GM23248 (cell line): ENCODE data around the gene MYRF. TPM values are rescaled to one million over a fixed set of nuclear protein-coding genes. Genes with fewer than 3 reads are reported as not detected.

Experiments used
- DNase-seq: peaks from one replicate; pipeline ENCODE4 v3.0.0-alpha.2; 2015
- H2AFZ ChIP-seq: fragments of 200-600 bp; sonication (generic); 2 replicates; pipeline ENCODE4 v1.6.1; 2016; ENCODE audit warnings: antibody characterized with exemption
- H3F3A ChIP-seq: fragments of 200-600 bp; sonication (generic); 2 replicates; pipeline ENCODE4 v1.6.1; 2016; ENCODE audit warnings: mild to moderate bottlenecking, antibody characterized with exemption, mixed run types; ENCODE audit not compliant: insufficient read depth
- H3K27ac ChIP-seq: fragments of 200-600 bp; sonication (generic); 2 replicates; pipeline ENCODE4 v1.5.1; 2016; ENCODE audit warnings: mild to moderate bottlenecking
- H3K27me3 ChIP-seq: fragments of 200-600 bp; sonication (generic); replicated peaks from 2 replicates; pipeline ENCODE4 v1.6.1; 2016; ENCODE audit warnings: mild to moderate bottlenecking; ENCODE audit not compliant: insufficient read depth
- H3K36me3 ChIP-seq: fragments of 200-600 bp; sonication (generic); 2 replicates; pipeline ENCODE4 v1.6.1; 2016; ENCODE audit warnings: low read depth, mild to moderate bottlenecking
- H3K4me1 ChIP-seq: fragments of 200-600 bp; sonication (generic); 2 replicates; pipeline ENCODE4 v1.6.1; 2016; ENCODE audit warnings: mild to moderate bottlenecking; ENCODE audit not compliant: insufficient read depth
- H3K4me2 ChIP-seq: fragments of 200-600 bp; sonication (generic); one replicate; pipeline ENCODE4 v1.6.1; 2016; ENCODE audit warnings: mild to moderate bottlenecking; ENCODE audit not compliant: unreplicated experiment
- H3K4me3 ChIP-seq: fragments of 200-600 bp; sonication (generic); 2 replicates; pipeline ENCODE4 v1.5.1; 2016; ENCODE audit warnings: mild to moderate bottlenecking
- H3K79me2 ChIP-seq: fragments of 200-600 bp; sonication (generic); 2 replicates; pipeline ENCODE4 v1.6.1; 2016; ENCODE audit warnings: mild to moderate bottlenecking; ENCODE audit not compliant: insufficient read depth
- H3K9ac ChIP-seq: fragments of 200-600 bp; sonication (generic); 2 replicates; pipeline ENCODE4 v1.6.1; 2016; ENCODE audit warnings: mild to moderate bottlenecking
- H3K9me2 ChIP-seq: fragments of 200-600 bp; sonication (generic); 2 replicates; pipeline ENCODE4 v1.6.1; 2016; ENCODE audit warnings: mixed run types, mild to moderate bottlenecking, moderate library complexity; ENCODE audit not compliant: insufficient read depth
- H3K9me3 ChIP-seq: fragments of 200-600 bp; sonication (generic); one replicate; pipeline ENCODE4 v1.6.1; 2017; ENCODE audit warnings: low read depth
- H4K20me1 ChIP-seq: fragments of 200-600 bp; sonication (generic); 2 replicates; pipeline ENCODE4 v1.6.0; 2016; ENCODE audit not compliant: insufficient read depth
- EZH2 ChIP-seq: fragments of 200-600 bp; sonication (generic); IDR thresholded peaks from 2 replicates; pipeline ENCODE4 v1.6.1; 2018; ENCODE audit warnings: antibody characterized with exemption, mild to moderate bottlenecking; ENCODE audit not compliant: insufficient read depth, poor library complexity, severe bottlenecking
- EZH2phosphoT487 ChIP-seq: fragments of 200-600 bp; sonication (generic); IDR thresholded peaks from 2 replicates; pipeline ENCODE4 v1.6.1; 2018; ENCODE audit warnings: antibody characterized with exemption, moderate library complexity, mild to moderate bottlenecking, low read depth; ENCODE audit not compliant: insufficient read depth
- WGBS, 2 experiments: methylation state at CpG; one replicate each; pipeline ENCODE4 v1.1.6; 2015 to 2017; ENCODE audit warnings: low lambda C conversion rate in 2 of 2, low coverage in 1 of 2; ENCODE audit errors: missing lambda C conversion rate in 2 of 2; 5-methylcytosine and 5-hydroxymethylcytosine counted together
- in situ Hi-C: fragments of 300-500 bp; cut with MboI; formaldehyde crosslinking; loops from 2 replicates; pipeline ENCODE4 v1.15.0; 2020
- polyA plus RNA-seq: library from polyadenylated mRNA; unstranded; fragments of >200 nt; fragmentation: Nextera tagmentation; extraction: Ambion mirVana; gene quantifications from 2 replicates; pipeline ENCODE4 v1.2.1, GENCODE V29; 2016
- total RNA-seq: library from RNA; depleted of rRNA; stranded (reverse); fragments of >200 nt; shearing (Covaris generic); gene quantifications from 2 replicates; pipeline ENCODE4 v1.2.3, GENCODE V29; 2014

Gene MYRF
- total and polyA plus RNA-seq, 2 experiments from 2014 or later, result 0.05 TPM; not detected in 1

DNA sequence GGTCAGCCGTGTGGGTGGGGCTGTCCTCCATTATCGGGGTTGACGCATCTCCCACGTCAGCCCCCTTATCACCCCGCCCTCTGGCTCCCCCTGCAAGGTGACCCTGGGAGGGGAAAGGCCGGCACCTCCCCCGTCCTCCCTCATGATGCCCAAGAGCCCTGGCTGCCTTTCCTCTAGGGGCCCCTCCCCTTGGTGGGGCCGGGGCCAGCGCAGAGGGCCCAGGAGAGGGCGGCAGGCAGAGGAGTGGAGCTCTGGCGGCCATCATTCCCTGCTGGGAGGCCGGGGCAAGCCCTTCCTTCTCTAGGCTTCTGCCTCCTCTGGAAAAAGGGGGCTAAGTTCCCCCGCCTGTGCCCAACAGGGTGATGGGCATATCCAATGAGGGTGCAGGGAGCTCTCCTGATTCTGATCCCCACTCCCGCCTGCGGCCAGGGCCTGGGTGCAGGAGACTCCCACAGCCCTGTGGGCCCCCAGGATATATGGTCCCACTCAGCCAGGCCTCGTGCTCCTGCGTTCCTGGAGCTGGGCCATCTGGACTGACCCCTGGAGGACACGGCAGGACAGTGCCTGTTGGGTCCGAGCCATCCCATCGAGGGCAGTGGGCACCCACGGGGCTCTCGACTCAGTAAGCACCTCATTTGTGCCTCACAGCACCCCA is 12.3 kb downstream of the MYRF start:
- WGBS, 2 experiments, result 39 to 56% methylated on average over 14 to 20 of the region's 22 CpGs
- TF ChIP-seq EZH2phosphoT487, result no peak
- TF ChIP-seq EZH2, result no peak

DNA sequence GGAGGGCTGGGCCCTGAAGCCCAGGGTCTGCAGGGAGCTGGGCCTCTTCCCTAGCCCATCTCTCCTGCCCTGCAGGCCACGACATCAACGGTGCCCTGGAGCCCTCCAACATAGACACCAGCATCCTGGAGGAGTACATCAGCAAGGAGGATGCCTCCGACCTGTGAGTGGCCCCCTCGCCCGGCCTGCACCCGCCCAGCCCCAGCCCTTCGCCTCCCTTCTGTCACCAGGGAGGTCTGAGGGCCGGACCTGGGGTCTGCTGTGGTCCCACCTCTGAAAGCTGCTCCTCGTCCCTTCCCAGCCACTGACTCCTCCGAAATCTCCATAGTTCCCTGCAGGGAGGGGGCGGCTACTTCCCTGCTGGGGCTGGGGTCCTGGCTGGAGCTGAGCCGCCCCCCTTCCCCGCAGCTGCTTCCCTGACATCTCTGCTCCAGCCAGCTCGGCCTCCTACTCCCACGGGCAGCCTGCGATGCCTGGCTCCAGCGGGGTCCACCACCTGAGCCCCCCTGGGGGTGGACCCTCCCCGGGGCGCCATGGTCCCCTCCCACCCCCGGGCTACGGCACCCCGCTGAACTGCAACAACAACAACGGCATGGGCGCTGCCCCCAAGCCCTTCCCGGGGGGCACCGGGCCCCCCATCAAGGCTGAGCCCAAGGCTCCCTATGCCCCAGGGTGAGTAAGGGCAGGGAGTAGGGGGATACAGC is 13.3 kb downstream of the MYRF start:
- Histone ChIP-seq H3K9ac (no peak overlapping the region), H3K36me3 (no peaks in the 10 kb centered on the region), H4K20me1 (no peaks in the 10 kb centered on the region), H3K9me2 (no peaks in the 10 kb centered on the region), H3K4me3 (no peak overlapping the region), H3K79me2 (no peaks in the 10 kb centered on the region), H3F3A (no peaks in the 10 kb centered on the region), H2AFZ (no peak overlapping the region), H3K4me1 (no peaks in the 10 kb centered on the region), H3K27me3 (no peaks in the 10 kb centered on the region; the same call in 1 of the 2 replicates), H3K4me2 (no peak overlapping the region), H3K9me3 (no peaks in the 10 kb centered on the region), H3K27ac (no peak overlapping the region)
- WGBS, 2 experiments, result 78 to 88% methylated on average over 16 to 26 of the region's 26 CpGs
- in situ Hi-C loops, result no loop called here
- DNase-seq, result no peak
- TF ChIP-seq EZH2 (no peak), EZH2phosphoT487 (no peak)

More for the DNA sequence above, 12.3 kb downstream of the MYRF start:
- Histone ChIP-seq H3K27ac (no peak overlapping the region), H2AFZ (no peak overlapping the region), H3K4me2 (no peak overlapping the region), H3K9ac (no peak overlapping the region), H3K4me1 (no peaks in the 10 kb centered on the region), H3K9me2 (no peaks in the 10 kb centered on the region), H3K4me3 (no peak overlapping the region), H3K9me3 (no peaks in the 10 kb centered on the region), H3F3A (no peaks in the 10 kb centered on the region), H3K79me2 (no peaks in the 10 kb centered on the region), H4K20me1 (no peaks in the 10 kb centered on the region), H3K27me3 (no peaks in the 10 kb centered on the region; the same call in 1 of the 2 replicates), H3K36me3 (no peaks in the 10 kb centered on the region)
- no peak for DNase-seq
- in situ Hi-C loops, result no loop called here

DNA sequence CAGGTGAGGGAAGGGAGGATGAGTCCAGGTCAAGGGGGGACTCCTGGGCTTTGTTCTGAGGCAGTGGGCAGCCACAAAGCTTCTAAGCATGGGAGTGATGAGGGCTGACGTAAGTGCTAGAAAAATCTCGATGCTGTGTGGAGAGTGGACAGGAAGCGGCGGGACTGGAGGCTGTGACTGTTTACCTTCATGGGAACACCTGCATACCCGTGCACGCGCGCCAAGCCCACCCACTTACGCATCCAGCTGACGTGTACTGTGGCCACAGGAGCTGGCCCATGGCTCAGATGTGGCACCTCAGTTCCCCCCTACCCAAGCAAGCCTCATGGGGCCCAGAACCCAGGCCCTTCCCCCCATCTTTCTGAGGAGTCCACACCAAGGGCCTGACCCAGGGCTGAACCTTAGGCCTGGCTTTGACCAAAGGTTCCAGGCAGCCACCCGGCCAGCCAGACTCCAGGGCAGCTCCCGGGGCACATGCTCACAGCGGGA is 14.0 kb downstream of the MYRF start:
- Histone ChIP-seq H3K4me1 (no peaks in the 10 kb centered on the region), H2AFZ (no peak overlapping the region), H3K9me3 (no peaks in the 10 kb centered on the region), H3K9ac (no peak overlapping the region), H3F3A (no peaks in the 10 kb centered on the region), H3K9me2 (no peaks in the 10 kb centered on the region), H3K4me3 (no peak overlapping the region), H3K36me3 (no peaks in the 10 kb centered on the region), H3K27ac (no peak overlapping the region), H3K27me3 (no peaks in the 10 kb centered on the region; the same call in 1 of the 2 replicates), H3K4me2 (no peak overlapping the region), H4K20me1 (no peaks in the 10 kb centered on the region), H3K79me2 (no peaks in the 10 kb centered on the region)
- in situ Hi-C loops, result no loop called here
- no peak for DNase-seq
- TF ChIP-seq EZH2 (no peak), EZH2phosphoT487 (no peak)
- 77 to 78% methylated on average over 12 to 13 of the region's 13 CpGs for WGBS, 2 experiments

DNA sequence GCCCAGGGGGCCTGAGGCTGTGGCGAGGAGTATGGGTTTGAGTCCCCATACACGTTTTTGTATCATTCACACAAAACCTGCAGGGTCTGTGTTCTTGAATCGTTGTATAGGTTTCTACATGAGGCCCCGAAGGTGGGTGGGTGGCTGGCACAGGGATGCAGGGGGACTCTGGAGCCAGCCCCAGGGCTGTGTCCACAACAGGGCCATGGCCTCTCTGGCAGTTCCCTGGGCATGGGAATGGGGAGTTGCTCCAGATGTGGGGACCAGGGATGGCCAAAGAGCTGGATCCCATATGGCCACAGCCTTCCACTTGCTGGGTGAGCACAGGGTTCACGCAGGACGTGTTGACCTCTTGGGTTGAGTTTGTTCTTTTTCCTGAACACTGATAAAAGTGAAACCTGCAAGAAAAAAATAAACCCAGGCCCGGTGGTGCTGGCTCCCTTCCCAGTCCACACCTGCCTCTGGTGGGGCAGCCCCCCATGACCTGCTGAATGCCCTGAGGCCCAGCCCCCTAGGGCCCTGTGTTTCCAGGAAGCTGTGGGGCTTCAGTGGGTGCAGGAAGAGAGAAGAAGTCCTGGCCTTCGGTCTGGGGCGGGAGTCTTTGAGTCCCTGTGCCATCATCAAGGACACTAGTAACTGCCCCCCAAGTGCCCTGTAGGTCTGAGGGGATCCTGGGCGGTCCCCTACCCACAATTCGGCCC is 16.1 kb downstream of the MYRF start:
- no peaks in the 10 kb centered on the region for H3K79me2 ChIP-seq
- no peaks in the 10 kb centered on the region for H4K20me1 ChIP-seq

More for the DNA sequence above, 16.1 kb downstream of the MYRF start:
- no peaks in the 10 kb centered on the region for H3K9me3 ChIP-seq
- no peak overlapping the region for H3K4me3 ChIP-seq
- DNase-seq, result no peak
- WGBS, 2 experiments, result 59 to 60% methylated on average over 10 to 11 of the region's 11 CpGs
- H3K27ac ChIP-seq, result no peak overlapping the region
- no peaks in the 10 kb centered on the region for H3K4me1 ChIP-seq
- TF ChIP-seq EZH2phosphoT487 (no peak), EZH2 (no peak)
- H3F3A ChIP-seq, result no peaks in the 10 kb centered on the region
- in situ Hi-C loops, result no loop called here
- H3K4me2 ChIP-seq, result no peak overlapping the region
- H3K9me2 ChIP-seq, result no peaks in the 10 kb centered on the region
- no peak overlapping the region for H3K9ac ChIP-seq
- H2AFZ ChIP-seq, result no peak overlapping the region
- no peaks in the 10 kb centered on the region; the same call in 1 of the 2 replicates for H3K27me3 ChIP-seq
- no peaks in the 10 kb centered on the region for H3K36me3 ChIP-seq
